Fibroblast of the aortic adventitia (primary cell): ENCODE measurements around the gene ANKRD13C. TPM values are rescaled to one million over a fixed set of nuclear protein-coding genes. Genes with fewer than 3 reads are reported as not detected.
"Not testable (repeated sequence)": the region's sequence is repeated elsewhere in the genome, so short reads cannot be mapped to it uniquely, and the experiment has no call there.

Source experiments
- DNase-seq: peaks from one replicate; pipeline ENCODE4 v3.0.0-alpha.2; 2010; ENCODE audit warnings: low read depth
- H3K4me3 ChIP-seq: 2 replicates; pipeline ENCODE4 v1.5.1; 2011; ENCODE audit warnings: low read depth, mild to moderate bottlenecking, control low read depth, low read length, moderate library complexity
- CTCF ChIP-seq: IDR thresholded peaks from 2 replicates; pipeline ENCODE4 v1.5.1; 2011; ENCODE audit warnings: mild to moderate bottlenecking, low read length, control low read depth, inconsistent platforms; ENCODE audit not compliant: insufficient read depth
- total RNA-seq: library from RNA; depleted of rRNA; stranded (reverse); fragments of >200 nt; gene quantifications from 2 replicates; pipeline ENCODE4 v1.2.3, GENCODE V29; 2012; ENCODE audit warnings: low replicate concordance

Gene ANKRD13C
- total RNA-seq, 1 donor: 37.7 TPM

GRCh38 chr1:70360321-70360720 is 5.8 kb upstream of the ANKRD13C start:
- no peak for TF ChIP-seq CTCF
- no peak for DNase-seq

GRCh38 chr1:70358921-70359564 is 4.5 kb upstream of the ANKRD13C start:
- no peak for TF ChIP-seq CTCF
- no peak overlapping the region for H3K4me3 ChIP-seq
- peak; percentile 44 for DNase-seq

More at GRCh38 chr1:70360321-70360720, 5.8 kb upstream of the ANKRD13C start:
- H3K4me3 ChIP-seq: no peak overlapping the region

- no peak overlapping the region for H3K4me3 ChIP-seq
- TF ChIP-seq CTCF: no peak
- DNase-seq: no peak
These were observed 1.4 kb upstream of the ANKRD13C start for GRCh38 chr1:70355920-70356319.

DNA sequence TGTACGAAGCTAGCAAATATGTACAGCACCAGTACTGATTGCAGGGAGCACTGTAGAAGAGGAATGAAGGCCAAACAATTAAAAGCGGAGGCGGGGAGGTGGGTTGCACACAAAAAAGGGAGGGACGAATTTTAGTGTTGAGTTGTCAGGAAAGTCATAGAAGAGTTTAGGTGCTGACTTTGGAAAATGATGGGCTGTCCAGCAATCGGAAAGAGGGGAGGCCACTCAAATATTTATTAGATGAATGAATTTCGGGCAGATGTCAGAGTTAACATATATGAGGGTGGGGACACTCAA is 537 bp upstream of the ANKRD13C start:
- peak overlapping the region; percentile 96 for H3K4me3 ChIP-seq
- DNase-seq: no peak
- TF ChIP-seq CTCF: no peak

- peak overlapping the region; percentile 96 for H3K4me3 ChIP-seq
- DNase-seq: peak; percentile 80
- TF ChIP-seq CTCF: no peak
These were observed 756 bp downstream of the ANKRD13C start for GRCh38 chr1:70353601-70354331.

GRCh38 chr1:70353044-70353443 is 1.5 kb downstream of the ANKRD13C start:
- TF ChIP-seq CTCF: no peak
- no peak for DNase-seq
- peak overlapping the region; percentile 96 for H3K4me3 ChIP-seq

- not testable (repeated sequence) for H3K4me3 ChIP-seq, DNase-seq
These were observed 4.7 kb downstream of the ANKRD13C start for GRCh38 chr1:70349799-70350198.
